Liver (tissue), 2 donors: Measurements from ENCODE around the gene SRGAP1.

Experiments
- CTCF ChIP-seq: fragments of 150-350 bp; IDR thresholded peaks from 2 replicates; pipeline ENCODE4 v1.5.1; 2017; ENCODE audit warnings: improper control_type of control experiment, low read depth, low read length; ENCODE audit not compliant: missing input control
- YY1 ChIP-seq: IDR thresholded peaks from 2 replicates; pipeline ENCODE4 v1.6.1; 2016; ENCODE audit warnings: antibody characterized with exemption, mild to moderate bottlenecking
- donor health status: healthy.

DNA sequence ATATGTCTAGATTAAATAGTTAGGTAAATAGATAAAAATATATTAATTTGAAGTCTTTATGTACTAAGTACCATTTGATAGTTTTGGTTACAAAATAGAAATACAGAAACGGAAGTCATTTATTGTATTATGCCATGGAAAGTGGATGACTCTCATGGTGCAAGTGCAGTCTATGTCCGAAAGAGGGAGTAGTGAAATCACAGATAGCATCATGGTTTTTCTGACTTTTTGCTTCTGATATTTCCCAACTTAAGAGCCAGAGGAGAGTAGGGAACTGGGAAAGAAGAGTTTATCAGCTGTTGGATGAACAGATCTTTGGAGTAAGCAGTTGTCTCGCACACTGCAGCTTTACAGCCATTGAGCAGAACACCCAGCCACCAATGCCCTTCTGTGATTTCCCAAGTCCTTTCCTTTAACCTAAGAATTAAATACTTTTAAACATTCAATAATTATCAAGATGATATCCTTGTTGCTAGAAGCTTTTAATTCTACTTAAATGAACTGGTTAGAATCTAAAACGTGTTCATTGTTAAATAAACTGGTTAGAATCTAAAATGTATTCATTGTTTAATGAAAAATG, 18.4 kb upstream of the SRGAP1 start:
- TF ChIP-seq CTCF (peak; percentile 78), YY1 (no peak)
